Urothelium cell line (cell line): ENCODE measurements around the gene DCPS.
"Not testable (repeated sequence)": the region's sequence is repeated elsewhere in the genome, so short reads cannot be mapped to it uniquely, and the experiment has no call there.

Source experiments
- DNase-seq: peaks from one replicate; pipeline ENCODE4 v3.0.0; 2011; ENCODE audit warnings: low spot score, mixed read lengths
- FAIRE-seq: peaks from 2 replicates; lab custom pipeline; 2011; peaks lifted over from hg19 to GRCh38; lab: Jason Lieb, UNC

Gene DCPS

GRCh38 chr11:126357969-126358762, 54.3 kb downstream of the DCPS start:
- FAIRE-seq = no peak

GRCh38 chr11:126358763-126359160, 54.9 kb downstream of the DCPS start:
- FAIRE-seq = no peak

More at GRCh38 chr11:126357969-126358762, 54.3 kb downstream of the DCPS start:
- no peak for DNase-seq

GRCh38 chr11:126359431-126360048, 55.7 kb downstream of the DCPS start:
- no peak for DNase-seq
- no peak for FAIRE-seq

More at GRCh38 chr11:126358763-126359160, 54.9 kb downstream of the DCPS start:
- no peak for DNase-seq

- no peak for FAIRE-seq
- no peak for DNase-seq
Observed at GRCh38 chr11:126360049-126360446, 56.2 kb downstream of the DCPS start.

GRCh38 chr11:126361400-126361799, 57.5 kb downstream of the DCPS start:
- no peak for DNase-seq
- no peak for FAIRE-seq

DNA sequence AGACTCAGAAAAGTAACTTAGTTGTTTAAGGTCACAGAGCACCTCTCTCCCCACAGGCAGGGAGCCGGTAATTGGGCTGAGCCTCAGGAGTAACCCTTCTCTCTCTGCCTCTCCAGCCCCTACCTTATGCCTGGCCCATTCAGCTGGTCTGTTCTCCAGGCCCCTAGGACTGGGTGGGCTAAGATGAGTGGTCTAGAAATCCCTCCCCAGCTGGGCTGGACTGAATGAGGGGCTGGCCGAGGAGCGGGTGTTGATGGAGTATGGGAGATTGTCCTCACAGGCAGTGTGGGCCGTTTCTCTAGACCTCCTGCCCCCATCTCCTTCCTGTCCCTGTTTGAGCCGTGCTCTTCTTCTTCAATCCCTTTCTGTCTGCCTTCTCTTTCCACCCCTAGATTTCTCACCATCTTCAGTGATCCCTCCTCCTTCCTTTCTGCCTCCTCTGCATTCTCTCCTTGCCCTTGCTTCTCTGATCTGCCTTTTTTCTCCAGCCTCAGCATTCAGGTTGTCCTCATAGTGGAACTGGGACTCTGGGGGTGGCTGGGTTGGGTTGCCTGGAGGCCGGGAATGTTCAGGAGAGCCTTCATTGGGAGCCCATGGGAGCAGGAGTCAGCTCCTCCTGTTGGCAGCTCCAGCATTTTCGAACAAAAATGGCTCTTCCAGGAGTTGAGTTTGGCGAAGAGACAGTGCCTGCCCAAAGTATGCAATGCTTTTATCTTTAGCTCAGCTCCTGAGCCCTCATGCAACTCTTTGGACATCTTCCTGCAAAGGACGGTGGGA, 59.2 kb downstream of the DCPS start:
- FAIRE-seq = no peak
- no peak for DNase-seq

GRCh38 chr11:126363706-126364248, 59.9 kb downstream of the DCPS start:
- no peak for DNase-seq
- FAIRE-seq = no peak

DNA sequence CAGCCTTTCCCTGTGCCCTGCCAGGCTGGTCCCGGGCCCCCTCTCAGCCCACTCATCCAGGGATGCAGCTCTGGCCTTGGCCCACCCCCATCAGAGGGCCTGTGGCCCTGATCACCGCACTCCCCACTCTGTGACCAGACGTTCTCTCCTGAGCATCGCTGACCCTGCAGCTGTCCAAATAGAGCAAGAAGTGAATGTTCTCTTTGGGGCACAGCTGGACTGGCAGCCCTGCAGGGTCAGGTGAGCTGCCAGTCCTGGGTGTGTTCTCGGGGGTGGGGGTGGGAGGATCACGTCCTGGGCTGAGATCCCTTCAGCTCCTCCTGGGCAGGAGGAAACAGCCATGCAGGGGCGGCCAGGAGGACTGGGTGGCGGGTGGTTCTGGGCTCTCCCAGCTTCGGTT, 60.9 kb downstream of the DCPS start:
- not testable (repeated sequence) for FAIRE-seq, DNase-seq

GRCh38 chr11:126365508-126365907, 61.6 kb downstream of the DCPS start:
- not testable (repeated sequence) for DNase-seq, FAIRE-seq

DNA sequence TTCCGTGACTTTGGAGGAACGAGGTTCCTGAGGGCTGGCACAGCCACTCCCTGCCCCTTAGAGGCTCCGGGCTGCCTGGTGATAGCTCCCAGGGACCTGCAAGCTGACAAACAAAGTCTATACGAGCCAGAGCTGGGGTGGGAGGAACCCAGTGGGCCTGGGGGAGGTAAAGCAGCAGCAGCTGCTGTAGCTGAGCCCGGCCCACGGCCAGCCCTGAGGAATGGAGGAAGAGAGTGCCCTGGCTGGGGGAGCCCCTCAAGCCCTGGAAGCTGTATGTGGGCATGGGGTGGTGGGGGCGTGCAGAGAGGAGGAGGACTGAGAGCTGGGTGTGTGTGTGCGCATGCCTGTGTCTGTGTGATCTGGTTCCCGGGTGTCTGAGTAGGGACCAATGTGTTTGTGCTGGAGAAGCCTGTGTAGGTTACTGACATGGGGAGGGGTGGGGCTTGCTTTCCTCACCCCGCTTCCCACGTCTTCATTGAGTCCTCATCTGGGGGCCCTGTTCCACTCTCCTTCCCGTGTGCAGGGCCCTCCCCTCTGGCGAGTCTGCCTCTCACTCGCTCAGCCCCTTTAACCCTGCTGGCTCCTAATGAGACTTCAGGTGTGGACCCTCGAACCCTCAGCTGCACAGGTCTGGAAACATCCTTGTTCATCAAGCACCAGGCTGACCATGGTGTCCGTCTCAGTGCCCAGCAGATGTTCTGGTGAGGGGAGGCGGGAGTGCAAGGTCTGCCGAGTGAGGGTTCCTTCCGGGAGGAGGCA, 62.4 kb downstream of the DCPS start:
- FAIRE-seq = no peak
- DNase-seq = no peak

DNA sequence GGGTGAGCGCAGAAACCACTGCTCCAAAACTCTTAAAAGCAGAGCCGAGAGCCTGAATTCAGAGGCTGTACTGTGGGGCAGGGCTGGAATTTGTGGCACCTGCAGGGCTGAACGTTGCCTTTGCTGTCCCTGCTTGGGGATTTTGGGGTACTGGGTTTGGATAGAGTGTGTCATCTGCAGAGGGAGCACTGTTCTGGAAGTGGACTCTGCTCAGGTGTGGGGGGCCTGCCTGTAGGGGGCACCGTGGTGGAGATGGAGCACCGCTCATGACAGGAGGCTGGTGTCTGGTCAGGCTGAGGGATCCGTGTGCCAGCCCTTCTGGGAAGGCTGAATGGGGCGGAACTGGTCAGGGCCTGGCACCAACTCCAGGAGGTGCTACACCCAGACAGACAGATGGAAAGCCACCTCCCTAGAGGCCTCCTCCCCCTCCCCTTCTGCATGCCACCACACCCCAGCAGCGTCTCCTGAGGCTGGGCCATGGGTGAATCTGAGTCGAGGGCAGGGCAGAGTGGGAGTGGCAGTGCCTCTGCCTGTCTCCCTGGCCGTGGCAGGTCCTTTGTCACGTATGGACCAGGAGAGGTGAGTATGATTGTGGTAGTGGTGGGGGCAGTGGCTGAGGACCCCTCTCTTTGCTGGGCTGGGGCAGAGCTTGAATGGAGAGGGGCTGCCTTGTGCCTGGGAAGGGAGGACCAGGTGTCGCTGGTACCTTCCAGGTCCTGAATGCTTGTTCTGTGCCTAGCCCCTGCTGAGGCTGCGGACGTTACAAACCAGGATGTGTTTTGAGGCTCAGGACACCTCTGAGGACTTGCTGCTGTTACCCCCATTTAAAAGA, 63.2 kb downstream of the DCPS start:
- FAIRE-seq, DNase-seq: not testable (repeated sequence)

DNA sequence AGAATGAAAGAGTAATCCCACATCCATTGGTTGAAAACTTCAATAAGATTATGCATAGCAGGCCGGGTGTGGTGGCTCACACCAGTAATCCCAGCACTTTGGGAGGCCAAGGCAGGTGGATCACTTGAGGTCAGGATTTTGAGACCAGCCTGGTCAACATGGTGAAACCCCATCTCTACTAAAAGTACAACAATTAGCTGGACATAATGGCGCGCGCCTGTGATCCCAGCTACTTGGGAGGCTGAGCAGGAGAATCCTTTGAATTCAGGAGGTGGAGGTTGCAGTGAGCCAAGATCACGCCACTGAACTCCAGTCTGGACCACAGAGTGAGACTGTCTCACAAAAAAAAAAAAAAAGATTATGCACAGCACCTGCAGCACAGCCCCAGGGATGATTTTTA, 63.9 kb downstream of the DCPS start:
- not testable (repeated sequence) for DNase-seq

DNA sequence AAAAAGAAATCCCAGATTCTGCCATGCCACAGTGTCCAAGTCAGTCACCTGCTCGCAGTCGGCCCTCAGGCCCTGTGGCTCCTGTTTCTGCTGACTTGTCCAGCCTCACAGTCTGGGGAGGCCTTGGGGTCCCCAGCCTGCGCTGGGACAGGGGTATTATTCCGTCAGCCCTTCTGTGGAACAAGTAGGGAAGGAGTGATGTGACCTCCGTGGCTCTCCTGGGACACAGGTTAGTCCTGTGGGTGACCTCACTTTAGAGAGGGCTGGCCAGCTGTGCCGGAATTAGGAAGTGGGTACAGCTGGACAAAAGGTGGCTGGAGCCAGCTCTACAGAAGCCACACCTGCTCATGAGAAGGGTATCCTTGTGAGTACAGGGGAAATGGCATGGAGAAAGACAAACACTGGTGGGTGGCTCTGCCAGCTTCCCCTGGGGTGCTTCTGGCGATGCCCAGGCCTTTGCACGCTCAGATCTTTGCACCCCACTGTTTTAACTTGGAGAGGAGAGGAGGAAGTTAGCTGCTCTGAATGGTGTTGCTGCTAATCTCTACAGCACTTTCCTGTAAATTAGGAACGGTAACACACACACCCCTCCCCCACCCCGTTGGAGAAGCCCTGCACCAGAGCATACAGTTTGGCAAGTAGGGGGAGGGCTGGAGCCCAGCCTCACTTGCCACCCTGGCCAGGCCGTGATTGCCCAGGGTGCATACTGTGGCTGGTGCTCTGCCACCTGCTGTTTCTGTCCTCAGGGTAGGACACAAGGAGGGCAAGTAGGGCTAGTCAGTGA, 64.7 kb downstream of the DCPS start:
- not testable (repeated sequence) for FAIRE-seq, DNase-seq

More for the DNA sequence above, 63.9 kb downstream of the DCPS start:
- not testable (repeated sequence) for FAIRE-seq

DNA sequence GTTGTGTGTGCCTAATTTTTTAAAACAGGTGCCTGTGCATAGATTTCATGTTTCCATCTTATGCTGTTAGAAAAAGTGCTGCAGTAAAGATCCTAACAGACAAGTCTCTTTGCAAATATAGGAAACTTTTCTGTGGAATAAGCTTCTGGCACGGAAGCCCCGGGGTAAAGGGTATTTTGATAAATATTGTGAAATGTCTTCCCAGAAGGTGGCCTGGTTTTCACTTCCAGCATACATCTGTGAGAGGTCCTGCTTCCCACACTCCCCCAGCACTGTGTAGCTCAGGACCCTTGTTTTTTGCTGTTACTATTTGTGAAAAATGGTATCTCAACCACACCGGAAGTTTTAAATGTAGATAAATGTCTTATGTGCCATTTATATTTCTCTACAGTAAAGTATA, 66.2 kb downstream of the DCPS start:
- DNase-seq = no peak
- FAIRE-seq = no peak

DNA sequence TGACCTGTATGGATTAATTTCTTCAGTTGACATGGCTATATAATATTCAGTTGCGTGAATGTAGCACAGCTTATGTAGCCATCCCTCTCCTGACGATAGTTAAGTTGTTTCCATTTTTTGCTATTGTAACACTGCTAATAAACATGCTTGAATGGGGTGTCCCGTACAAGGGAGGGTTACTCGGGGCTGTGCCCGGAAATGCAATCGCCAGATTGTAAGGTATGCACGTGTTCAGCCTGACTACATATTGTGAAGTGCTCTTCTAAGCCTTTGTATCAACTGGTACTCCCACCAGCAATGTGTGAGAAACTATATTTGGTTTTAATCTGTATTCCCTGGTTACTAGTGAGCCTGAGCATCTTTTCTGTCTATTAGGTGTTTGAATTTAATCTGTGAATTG, 67.7 kb downstream of the DCPS start:
- no peak for DNase-seq
- FAIRE-seq = no peak

DNA sequence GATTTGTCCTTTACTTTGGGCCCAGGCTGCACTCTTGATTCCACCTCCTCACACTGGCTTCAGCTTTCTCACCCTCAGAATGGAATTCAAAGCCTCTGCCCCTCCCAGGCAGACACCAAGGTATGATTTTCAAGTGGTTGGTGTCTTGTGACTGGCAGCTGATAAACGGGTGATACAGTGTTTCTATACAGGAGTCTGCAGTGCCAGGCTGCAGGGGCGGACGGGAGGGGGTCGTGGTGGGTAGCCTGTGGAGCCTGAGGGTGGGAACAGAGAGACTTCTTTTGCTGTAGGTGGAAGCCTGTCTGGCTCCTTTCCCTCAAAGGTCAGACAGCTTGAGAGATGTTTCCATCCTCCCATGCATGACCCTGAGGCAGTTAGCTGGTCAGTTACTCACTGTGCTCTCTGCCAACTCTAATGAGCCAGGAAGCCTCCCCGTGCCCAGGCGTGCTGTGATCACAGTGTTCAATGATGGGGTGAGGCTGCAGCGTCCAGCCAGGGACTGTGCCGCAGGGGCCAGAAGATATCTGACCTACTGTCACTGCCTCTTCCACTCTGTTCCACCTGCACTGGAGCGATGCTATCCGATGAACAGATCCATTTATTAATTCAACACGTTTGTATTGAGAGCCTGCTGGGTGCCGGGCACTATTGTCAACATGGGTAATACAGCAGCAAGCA, 69.7 kb downstream of the DCPS start:
- DNase-seq, FAIRE-seq: not testable (repeated sequence)

GRCh38 chr11:126374562-126375300, 70.9 kb downstream of the DCPS start:
- not testable (repeated sequence) for FAIRE-seq, DNase-seq
